HEK293T (cell line): ENCODE results near the gene LILRB3.
A peak's percentile ranks its signal among the peaks of the same experiment; 100 is the strongest.

ENCODE experiments used
- CTCF ChIA-PET: fragments of 350-600 bp; formaldehyde crosslinking; extraction: SDS; loops from one replicate; lab custom pipeline; 2021; ENCODE audit warnings: antibody characterized with exemption, inconsistent platforms; lab: Yijun Ruan, JAX
- POLR2A ChIA-PET: fragments of 350-600 bp; formaldehyde crosslinking; extraction: SDS; loops from one replicate; lab custom pipeline; 2020; ENCODE audit warnings: antibody characterized with exemption, inconsistent platforms; lab: Yijun Ruan, JAX
- DNase-seq: peaks from one replicate; pipeline ENCODE4 v3.0.0; 2012; ENCODE audit warnings: mixed read lengths; ENCODE audit errors: extremely low spot score
- ARNT ChIP-seq: fragments of 450-650 bp; IDR thresholded peaks from 2 replicates; pipeline ENCODE4 v1.6.1; 2017; ENCODE audit warnings: mild to moderate bottlenecking
- ELF4 ChIP-seq: fragments of 450-650 bp; IDR thresholded peaks from 2 replicates; pipeline ENCODE4 v1.6.1; 2017; ENCODE audit warnings: antibody characterized with exemption
- FOXA1 ChIP-seq: fragments of 450-650 bp; IDR thresholded peaks from 2 replicates; pipeline ENCODE4 v1.6.1; 2016; ENCODE audit warnings: mild to moderate bottlenecking
- FOXK2 ChIP-seq: fragments of 450-650 bp; IDR thresholded peaks from 2 replicates; pipeline ENCODE4 v1.6.1; 2016; ENCODE audit warnings: mild to moderate bottlenecking
- FOXM1 ChIP-seq: fragments of 450-650 bp; IDR thresholded peaks from 2 replicates; pipeline ENCODE4 v1.6.1; 2017; ENCODE audit warnings: mild to moderate bottlenecking, borderline replicate concordance
- HDGF ChIP-seq: fragments of 450-650 bp; IDR thresholded peaks from 2 replicates; pipeline ENCODE4 v1.6.1; 2017; ENCODE audit warnings: antibody characterized with exemption, borderline replicate concordance
- L3MBTL2 ChIP-seq: fragments of 450-650 bp; conservative IDR thresholded peaks from 2 replicates; pipeline ENCODE4 v1.6.1; 2016; ENCODE audit warnings: mild to moderate bottlenecking
- LEF1 ChIP-seq: fragments of 450-650 bp; IDR thresholded peaks from 2 replicates; pipeline ENCODE4 v1.6.1; 2017; ENCODE audit warnings: mild to moderate bottlenecking, borderline replicate concordance
- SP1 ChIP-seq: fragments of 450-650 bp; IDR thresholded peaks from 2 replicates; pipeline ENCODE4 v1.6.1; 2017
- SUZ12 ChIP-seq: fragments of 450-650 bp; IDR thresholded peaks from 2 replicates; pipeline ENCODE4 v1.6.1; 2016; ENCODE audit warnings: mild to moderate bottlenecking
- TARDBP ChIP-seq: fragments of 450-650 bp; IDR thresholded peaks from 2 replicates; pipeline ENCODE4 v1.6.1; 2016
- ZNF384 ChIP-seq: fragments of 450-650 bp; IDR thresholded peaks from 2 replicates; pipeline ENCODE4 v1.6.1; 2016

The LILRB3 gene

DNA sequence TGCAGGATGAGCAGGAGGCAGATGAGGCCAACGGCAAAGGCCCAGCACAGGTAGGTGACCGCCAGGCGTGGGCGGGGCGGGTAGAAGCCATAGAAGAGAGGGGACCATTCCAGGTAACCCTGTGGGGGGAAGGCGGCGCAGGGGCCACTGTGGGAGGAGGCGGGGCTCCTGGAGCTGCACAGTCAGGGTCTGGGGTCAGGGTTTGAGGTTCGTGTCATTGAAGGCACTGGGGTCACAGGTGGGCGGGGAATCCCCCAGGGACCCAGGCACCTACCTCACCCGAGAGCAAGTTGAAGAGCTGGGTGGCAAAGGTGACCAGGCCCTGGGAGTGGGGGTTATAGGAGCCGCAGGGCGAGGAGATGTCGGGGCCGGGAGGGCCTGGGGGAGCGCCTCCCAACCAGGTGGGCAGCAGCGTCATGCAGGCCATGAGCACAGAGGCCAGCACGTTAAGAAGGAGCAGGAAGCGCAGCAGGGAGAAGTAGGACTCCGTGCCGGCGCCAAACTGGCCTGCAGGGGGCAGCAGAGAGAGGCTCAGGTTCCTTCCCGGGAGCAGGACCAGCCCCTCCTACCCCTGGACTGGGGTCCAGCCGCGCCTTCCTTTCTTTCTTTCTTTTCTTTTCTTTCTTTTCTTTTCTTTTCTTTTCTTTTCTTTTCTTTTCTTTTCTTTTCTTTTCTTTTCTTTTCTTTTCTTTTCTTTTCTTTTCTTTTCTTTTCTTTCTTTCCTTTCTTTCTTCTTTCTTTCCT is 54.5 kb downstream of the LILRB3 start:
- peak; percentile 89 for DNase-seq
- TF ChIP-seq LEF1 = no peak
- no peak for TF ChIP-seq FOXM1
- TF ChIP-seq TARDBP = no peak
- no peak for TF ChIP-seq SP1
- TF ChIP-seq ZNF384 = no peak
- no peak for TF ChIP-seq ELF4
- TF ChIP-seq HDGF = no peak
- no peak for TF ChIP-seq FOXA1
- no peak for TF ChIP-seq L3MBTL2
- no peak for TF ChIP-seq SUZ12
- no peak for TF ChIP-seq ARNT
- TF ChIP-seq FOXK2 = no peak
- ChIA-PET POLR2A (no interaction called here), CTCF (no interaction called here)
